GM19025 (cell line): Measurements from ENCODE around the gene XPO6.

Source experiments
- ATAC-seq: cut with Tn5 transposase; IDR thresholded peaks from one replicate; pipeline ENCODE4 v1.9.1; 2021; ENCODE audit warnings: mild to moderate bottlenecking, low read depth, moderate library complexity; ENCODE audit not compliant: unreplicated experiment

Gene XPO6

DNA sequence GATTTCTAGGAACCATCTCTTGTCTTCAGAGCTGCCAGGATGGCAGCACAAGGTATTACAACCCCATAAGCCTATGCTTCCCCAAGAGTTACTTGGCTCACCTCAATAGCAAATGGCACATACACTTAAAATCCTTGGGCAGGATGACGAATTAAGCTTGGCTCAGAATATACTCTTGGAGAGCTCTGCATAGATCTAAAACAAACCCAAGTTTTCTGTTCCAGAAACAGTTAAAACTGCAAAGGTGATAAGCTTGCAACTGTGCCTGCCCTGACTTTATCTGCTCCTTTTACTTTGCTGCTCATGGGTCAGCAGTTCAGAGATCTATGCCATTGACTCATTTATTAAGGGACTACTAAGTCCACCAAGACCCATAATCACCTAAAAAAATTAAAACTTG is 26.1 kb downstream of the XPO6 start:
- ATAC-seq: no peak

DNA sequence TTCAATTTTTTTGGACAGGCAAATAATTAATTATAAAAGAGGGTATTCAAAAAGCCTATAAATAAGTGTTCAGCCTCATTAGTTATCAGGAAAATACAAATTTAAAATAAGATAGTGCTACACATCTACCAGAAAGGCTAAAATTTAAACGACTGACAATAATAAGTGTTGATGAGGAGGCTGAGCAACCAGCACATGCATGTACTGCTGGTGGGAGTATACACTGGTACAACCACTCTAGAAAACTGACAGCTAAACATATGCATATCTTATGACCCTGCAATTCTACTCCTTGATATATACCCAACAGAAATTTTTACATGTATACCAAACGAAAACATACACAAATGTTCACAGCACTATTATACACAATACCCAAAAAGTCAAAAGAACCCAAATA is 27.1 kb downstream of the XPO6 start:
- ATAC-seq: no peak

DNA sequence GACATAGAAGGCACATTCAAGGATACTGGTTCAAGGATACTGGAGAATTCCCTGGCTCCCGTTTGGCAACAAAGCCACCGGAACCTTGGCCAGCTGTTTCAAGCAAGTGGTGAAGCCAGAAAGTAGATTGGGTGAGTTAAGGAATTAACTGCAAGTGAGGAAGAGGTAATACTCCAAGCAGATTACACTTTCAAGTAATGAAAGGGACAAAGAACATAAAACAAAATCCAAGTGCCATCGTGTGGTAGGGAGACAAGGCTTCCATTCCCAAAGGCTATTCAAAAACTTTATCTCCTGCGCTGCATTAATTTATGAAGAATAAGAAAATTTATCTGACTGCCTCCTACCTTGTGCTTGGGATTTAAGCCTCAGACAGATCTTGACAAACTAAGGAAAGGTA is 27.8 kb downstream of the XPO6 start:
- ATAC-seq: no peak

DNA sequence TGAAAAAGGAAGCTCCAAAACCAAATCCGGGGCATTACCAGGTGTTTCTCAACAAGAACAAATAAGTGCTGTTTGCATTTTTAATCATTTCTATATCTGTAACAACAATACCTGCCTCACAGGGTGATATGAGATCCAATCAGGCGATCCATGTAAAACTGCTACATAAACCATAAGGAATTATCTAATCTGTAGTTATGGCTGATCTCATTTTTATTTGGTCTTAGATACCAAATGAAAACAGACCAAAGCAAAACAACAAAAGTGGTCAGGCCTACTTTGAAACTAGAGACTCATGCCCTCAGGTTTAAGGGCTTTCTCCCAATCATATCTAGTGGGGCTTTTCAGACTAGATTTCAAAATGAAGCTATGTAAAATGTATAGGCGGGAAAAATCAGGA is 28.3 kb downstream of the XPO6 start:
- no peak for ATAC-seq

DNA sequence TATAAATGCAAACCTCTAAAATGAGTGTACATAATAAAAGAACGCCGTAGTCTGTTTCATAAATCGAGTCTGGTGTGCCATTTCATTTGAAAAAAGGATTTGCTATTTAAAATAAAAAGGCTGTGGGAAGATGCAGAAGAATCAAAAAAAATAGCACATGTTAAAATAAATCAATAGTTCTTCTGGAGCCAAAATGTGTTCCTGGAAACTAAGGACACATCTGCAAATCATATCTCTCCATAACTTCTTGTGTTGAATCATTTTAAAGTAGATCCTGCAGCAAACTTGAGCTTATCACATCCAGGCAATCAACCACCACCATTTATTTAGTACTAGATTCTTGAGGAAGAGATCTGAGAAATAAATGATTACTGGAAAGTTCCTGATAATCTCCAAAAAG is 29.0 kb downstream of the XPO6 start:
- no peak for ATAC-seq

DNA sequence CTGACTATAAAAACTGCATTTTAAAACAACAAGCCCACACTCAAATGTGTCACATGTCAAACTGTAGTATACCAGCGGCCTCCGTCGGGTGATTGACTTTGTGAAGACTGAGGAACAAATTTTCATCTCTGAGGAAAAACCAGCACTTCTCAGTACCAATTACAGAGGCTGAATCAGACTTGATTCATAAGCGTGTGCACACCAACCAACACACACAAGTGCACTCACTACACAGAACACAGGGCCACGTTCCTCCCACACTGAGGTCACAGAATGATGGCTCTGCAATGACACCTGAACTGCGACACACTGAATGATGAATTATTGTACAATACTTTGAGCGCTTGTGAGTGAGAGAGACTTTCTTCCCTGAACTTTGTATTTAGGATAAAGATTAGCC is 29.6 kb downstream of the XPO6 start:
- no peak for ATAC-seq

DNA sequence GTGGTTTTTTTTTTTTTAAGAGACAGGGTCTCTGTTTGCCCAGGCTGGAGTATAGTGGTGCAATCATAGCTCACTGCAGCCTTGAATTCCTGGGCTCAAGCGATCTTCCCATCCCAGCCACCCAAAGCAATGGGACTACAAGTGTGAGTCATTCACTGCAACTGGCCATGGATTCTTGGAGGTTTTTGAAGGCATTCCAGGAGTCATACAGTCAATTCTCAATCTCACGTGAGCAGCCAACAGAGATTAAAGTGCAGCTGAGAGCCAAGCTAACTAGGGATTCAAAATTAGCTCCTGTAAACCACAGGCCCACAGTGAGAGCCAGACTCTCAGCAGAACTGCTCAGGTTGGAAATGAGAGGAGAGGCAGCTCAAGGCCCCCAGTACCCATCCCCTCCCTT is 30.2 kb downstream of the XPO6 start:
- no peak for ATAC-seq

DNA sequence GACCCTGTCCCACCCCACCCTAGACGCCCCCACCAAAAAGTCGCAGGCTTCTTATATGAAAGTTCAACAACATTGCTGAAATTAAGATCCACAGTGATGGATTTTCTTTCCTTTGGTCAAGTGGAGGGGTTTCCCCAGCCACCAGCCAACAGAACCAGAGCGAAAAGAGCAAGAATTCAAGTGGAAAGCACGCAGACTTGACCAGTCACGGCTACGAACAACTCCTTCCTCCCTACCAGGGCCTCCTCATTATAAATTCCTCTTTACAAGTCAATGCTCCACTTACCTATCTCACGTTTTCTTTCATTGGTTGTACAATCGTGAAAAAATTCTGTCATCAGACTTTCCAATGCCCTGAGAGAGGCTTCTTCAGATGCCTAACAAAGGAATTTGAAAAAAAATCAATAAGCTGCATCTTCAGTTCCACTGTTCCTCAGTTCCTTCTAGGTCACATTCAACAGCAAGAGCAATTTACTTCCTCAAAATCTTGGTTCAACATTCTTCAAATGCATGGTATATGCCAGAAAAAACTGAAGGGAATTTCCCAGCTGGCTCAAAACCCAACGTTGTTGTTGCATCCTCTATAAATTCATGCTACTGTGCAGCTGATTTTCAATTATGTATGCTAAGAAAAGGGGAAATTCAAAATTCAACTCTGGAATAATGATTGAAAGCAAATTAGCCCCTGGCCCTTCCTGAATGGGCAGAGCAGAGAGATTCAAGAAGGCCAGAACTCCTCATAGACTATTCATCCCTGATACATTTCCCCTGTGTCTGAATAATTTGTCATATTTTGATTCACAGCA is 30.9 kb downstream of the XPO6 start:
- ATAC-seq: no peak

DNA sequence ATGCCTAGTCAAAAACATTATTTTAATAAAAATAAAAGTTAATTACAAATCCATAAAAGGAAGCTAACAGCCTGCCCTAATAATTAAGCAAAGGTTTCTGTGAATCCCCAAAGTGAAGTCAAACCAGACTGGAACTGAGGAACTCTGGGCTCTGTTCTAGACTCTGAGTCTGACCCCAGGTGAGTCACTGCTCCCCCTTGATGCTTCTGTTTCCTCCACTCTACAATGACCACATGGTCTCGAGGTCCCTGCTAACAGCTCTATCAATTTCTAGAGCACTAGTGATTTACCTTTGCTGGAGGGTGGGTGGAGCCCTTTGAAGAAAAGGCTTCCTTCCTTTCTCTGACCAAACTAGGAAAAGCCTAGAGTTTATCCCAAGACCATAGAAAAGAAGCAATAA is 32.4 kb downstream of the XPO6 start:
- no peak for ATAC-seq

DNA sequence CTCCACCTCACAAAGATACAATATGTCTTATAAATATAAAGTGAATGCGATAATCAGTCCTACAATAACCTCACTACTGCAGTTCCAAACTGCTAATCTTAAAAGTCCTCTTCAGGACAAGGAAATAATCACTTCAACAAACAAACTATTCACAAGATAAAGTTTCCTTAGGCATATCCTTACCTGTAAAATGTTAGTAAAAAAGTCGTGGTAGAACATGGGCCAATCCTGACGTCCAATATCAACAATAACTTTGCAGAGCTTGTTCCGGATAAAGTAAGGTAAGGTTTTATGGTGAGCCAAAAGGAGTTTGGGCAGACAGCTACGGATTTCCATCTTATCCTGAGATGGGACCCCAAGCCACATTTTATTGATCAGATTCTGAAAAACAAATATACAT is 36.0 kb downstream of the XPO6 start:
- ATAC-seq: no peak

DNA sequence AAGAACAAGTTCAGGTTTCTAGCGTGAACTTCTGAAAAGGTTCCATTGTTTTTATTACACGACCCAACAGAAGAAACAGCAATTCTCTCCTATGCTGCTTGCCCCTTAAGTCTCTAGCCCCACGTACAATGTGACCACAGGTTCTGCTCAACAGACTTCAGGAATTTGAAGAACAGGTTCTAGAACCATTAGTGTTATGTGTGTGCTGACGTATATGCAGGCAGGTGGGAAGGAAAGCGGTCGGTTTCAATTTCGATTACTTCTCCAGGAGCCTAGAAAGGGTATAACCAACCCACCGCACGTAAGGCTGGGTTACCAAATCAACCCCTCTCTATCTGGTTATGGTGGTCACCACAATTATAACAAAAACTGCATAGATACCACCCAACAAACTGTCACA is 39.4 kb downstream of the XPO6 start:
- no peak for ATAC-seq

DNA sequence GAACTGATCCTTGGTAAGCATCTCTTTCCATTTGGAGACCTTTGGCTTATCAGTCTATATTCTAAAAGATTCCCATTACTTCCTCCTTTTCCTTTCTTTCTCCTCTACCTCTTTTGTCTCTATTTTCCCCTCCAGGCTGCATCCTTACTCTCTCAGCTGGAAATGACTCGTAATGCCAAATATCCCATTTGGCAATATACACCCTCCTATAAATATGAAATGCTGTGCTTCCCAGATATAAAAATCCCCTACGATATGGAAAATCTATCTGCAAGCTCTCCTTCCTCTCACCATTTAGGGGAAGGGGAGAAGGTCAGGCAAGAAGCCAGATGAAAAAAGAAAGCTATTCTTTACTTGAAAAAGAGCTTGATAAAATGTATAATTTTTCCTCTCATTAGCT is 39.9 kb downstream of the XPO6 start:
- no peak for ATAC-seq

DNA sequence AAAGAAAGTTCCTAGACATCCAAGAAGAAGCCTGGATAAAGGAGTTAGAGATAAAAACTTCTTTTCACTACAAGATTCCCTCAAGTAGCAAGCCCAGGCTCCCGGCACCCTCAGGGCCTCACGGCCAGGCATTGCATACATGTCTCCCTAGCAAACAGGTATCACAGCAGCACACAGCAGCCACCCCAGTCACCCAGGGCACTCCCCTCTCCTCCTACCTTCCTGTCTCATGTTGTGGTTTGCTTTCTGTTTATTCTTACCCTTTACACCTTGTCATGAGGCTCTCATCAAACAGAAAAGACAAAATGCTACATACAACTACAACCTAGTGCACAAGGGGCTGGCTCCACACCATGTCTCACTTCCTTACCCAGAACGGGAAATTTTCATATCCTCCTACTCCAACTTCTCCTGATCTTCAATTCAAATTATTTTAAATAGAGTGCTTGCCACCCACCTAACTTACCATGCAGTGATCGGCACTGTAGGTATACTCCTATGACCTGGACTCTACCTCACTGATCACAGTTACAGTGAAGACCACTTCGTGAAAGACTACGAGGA is 42.7 kb downstream of the XPO6 start:
- no peak for ATAC-seq

DNA sequence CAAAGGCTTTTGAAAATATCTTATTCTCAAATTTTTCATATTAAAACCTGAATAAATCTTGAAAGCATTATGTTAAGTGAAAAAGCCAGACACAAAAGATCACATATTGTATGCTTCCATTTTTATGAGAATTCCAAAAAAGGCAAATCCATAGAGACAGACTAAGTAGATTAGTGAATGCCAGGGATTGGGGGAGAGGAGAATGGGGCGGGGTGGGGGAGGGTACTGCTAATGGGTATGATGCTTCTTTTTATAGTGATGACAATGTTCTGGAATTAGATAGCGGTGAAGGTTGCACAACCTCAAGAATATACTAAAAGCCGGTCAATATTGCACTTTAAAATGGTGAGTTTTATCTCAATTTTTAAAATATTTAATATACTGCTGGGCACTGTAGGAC is 44.0 kb downstream of the XPO6 start:
- no peak for ATAC-seq

DNA sequence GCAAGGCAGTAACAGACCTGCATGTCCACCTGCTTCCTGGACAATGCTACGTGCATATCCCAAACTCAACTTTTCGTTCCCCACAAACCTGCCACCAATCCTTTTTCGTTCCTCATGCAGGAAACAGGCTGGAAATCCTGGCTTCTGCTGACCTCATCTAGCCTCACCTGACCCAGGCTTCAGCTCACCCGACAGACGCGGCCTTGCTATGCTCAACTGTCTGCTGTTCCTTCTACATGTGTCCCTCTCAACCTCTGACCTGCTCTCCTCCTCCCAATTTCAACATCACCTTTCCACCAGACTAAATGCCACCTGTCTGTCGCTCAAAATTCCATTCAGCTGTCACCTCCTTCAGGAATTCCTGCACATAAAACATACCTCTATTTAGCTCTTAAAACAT is 44.5 kb downstream of the XPO6 start:
- ATAC-seq: no peak

DNA sequence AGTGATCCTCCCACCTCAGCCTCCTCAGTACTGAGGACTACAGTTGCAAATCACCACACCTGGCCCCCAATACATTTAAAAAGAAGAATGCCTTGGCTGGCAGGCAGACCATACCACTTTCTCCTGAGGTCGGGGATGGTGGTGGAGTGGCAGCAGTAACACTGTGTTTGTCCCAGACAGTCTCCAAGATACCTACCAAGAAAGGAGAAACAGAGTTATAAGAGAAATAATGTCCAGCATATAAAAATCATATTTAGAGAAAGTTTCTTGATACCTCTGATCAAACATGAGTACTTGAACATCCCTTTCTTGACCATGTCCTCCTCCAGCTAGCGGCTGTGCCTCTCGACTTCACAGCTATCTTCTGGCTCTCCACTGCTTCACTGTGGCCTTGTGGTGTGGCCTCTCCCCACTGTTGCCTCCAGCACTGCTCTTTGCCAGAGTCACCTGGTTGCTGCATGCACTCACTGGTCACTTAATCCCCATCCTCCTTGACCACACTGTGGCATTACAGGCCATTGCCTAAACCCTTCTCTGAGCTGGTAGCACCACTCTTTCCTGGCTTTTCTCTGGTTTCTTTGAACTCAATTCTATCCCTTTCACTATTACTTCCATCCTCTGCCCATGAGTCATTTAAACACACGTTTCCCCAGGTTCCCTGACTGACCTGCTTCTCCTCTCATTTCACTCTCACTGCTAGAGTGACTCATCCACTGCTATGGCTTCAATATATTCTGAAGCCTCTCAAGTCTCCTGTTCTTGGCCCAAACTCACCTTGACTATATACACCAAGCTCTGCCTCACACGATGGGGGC is 45.2 kb downstream of the XPO6 start:
- ATAC-seq: no peak

DNA sequence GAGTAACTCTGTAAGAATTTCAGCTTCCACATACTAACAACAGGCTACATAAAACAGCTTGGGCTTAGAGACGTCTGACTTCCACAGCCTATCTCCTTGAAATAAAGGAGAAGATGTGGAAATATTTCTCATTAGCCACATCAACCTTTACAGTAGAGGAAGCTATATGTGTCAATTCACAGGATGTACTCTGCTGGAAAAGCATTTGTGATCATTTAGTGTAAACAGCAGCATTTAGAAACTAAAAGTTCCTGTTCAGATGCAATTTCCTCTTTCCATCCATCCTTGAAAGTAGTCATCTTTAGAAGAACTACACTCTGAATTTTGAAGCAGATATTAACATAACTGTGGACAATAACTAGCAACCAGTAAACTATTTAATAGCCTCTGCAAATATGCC is 46.2 kb downstream of the XPO6 start:
- no peak for ATAC-seq

DNA sequence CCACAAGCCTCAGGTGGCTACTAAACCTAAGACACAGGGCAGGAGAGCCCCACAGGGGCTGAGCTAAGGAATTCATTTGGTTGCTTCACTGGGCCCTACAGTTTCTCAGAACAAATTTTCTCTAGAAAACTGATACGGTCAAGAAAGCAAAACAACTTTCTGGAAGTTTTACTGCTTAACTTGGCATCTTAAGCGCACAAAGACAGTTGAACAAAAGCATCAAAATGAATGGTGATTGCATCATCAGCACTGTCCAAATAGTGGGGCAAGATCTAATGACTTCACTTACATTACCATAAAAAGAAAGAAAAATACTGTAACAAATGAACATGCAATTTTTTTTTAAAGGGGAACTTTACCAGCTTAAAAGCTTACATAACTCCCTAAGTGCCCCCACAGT is 47.6 kb downstream of the XPO6 start:
- no peak for ATAC-seq

DNA sequence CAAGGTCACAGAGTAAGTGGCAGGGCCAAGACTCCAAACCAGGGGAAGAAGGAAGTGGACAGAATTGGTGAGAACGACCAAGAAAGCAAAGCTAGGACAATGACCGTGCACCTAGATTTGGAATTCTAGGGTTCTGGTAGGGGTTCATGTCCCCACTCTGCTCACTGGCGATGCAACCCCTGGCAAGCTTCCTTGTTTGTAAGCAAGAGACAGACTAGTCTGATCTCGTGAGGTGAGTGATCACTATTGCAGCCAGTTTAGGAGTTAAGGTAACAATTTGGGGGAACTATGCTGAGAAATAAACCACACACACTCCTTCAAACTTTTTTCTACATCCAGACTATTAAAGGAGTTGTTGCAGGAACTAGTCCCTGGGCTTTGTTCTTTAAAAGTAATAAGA is 48.1 kb downstream of the XPO6 start:
- ATAC-seq: no peak

DNA sequence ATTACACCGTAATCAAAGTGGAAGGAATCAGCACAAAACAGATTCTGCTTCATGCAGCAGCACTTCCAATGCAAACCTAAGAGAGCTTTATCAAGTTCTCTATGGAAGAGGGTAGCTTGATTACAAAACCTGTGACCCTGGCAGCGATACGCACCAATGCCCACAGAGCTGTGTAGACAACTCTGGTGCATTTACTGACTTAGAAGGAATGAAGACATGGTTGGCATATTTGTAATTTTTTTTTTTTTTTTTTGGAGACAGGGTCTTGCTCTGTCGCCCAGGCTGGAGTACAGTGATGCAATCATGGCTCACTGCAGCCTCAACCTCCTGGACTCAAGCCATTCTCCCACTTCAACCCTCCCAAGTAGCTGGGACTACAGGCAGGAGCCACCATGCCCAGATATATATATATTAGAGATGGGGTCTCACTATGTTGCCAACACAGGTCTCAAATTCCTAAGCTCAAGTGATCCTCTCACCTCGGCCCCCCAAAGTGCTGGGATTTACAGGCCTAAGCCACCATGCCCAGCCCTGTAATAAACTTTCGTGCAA is 49.4 kb downstream of the XPO6 start:
- ATAC-seq: no peak

DNA sequence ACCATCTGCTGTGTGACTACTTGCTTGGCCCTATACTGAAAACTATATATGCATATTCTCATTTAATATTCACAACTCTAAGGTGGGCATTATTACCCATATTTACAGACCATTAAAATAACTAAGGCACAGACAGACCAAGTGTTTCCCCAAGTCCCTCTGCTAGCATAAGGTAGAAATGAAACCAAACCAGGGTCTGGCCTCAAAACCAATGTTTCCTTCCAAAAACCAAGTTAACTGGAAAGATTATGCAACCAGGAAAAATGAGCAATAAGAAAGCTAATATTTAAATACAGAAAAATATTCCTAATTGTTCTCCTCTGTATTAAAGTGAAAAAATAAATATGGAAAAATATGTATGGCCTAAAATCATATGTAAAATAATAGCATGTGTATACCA is 50.1 kb downstream of the XPO6 start:
- no peak for ATAC-seq
